ENCODE data around the gene CLEC3B.

- TF ChIP-seq CTCF (IDR thresholded peaks at IDR 0.05; ENCODE audit: insufficient read depth, low read length) = no peak
- TF ChIP-seq REST (IDR thresholded peaks at IDR 0.05; ENCODE audit: insufficient replicate concordance, low read depth) = no peak
Observed at GRCh38 chr3:45067941-45068340, 41.8 kb downstream of the CLEC3B start.
